ENCODE results near the gene VPS37D. TPM values are rescaled to one million over a fixed set of nuclear protein-coding genes. Genes with fewer than 3 reads are reported as not detected.

The VPS37D gene
- polyA plus RNA-seq, 3 donors: not detected

- peaks cover 0 to 2% of the 10 kb centered on the region in 2 donors for H3K36me3 Mint-ChIP-seq
- Histone ChIP-seq H3K4me2 (replicated peaks; ENCODE audit: extremely low read depth, low read length, poor library complexity, severe bottlenecking) (peak overlapping the region; percentile 72), H4K20me1 (ENCODE audit: insufficient read depth, low read length) (no peaks in the 10 kb centered on the region), H2AFZ (ENCODE audit: insufficient read depth, low read depth, low read length, poor library complexity, severe bottlenecking) (peak overlapping the region; percentile 31), H3K36me3 (replicated peaks in 1 of 2; ENCODE audit: control insufficient read depth in 1 of 2, insufficient read depth in 2 of 2, low read length in 2 of 2) (no peaks in the 10 kb centered on the region), H3K9me3 (replicated peaks in 1 of 2; ENCODE audit: control insufficient read depth in 1 of 2, insufficient read depth in 1 of 2, low read length in 2 of 2) (peaks cover 3 to 4% of the 10 kb centered on the region in 2 donors), H3K27ac (ENCODE audit: low read depth in 1 of 2, low read length in 2 of 2) (no peak overlapping the region), H3K4me1 (ENCODE audit: control insufficient read depth in 1 of 2, insufficient read depth in 2 of 2, low read length in 2 of 2) (peaks cover 9 to 13% of the 10 kb centered on the region in 2 donors), H3K79me2 (ENCODE audit: insufficient read depth, low read length) (no peaks in the 10 kb centered on the region), H3K27me3 (ENCODE audit: control insufficient read depth in 2 of 2, insufficient read depth in 2 of 2, low read length in 2 of 2) (peaks cover 25 to 74% of the 10 kb centered on the region in 2 donors), H3K4me3 (replicated peaks in 1 of 3; ENCODE audit: low read depth in 2 of 3, low read length in 3 of 3) (no peak overlapping the region), H3K9ac (ENCODE audit: insufficient read depth, low read length, poor library complexity, severe bottlenecking) (no peak overlapping the region)
- no peak overlapping the region for H3K27ac Mint-ChIP-seq
- TF ChIP-seq CTCF (IDR thresholded peaks at IDR 0.05): no peak
- H3K9me3 Mint-ChIP-seq: peaks cover 0 to 20% (median 7%) of the 10 kb centered on the region in 7 donors
- no peak for DNase-seq
- peaks cover 12% of the 10 kb centered on the region for H3K4me1 Mint-ChIP-seq
- H3K4me3 Mint-ChIP-seq: peak overlapping the region; percentile 69 to 75
- intact Hi-C loops (cut with micrococcal nuclease): loop anchor here (5.0 to 10.0 kb wide), 3 partner anchors 53 to 144 kb away; partner anchors contain the start of gene BAZ1B (in 1 of the 2)
- peaks cover 65 to 91% (median 76%) of the 10 kb centered on the region in 3 donors for H3K27me3 Mint-ChIP-seq (ENCODE audit: low read depth in 3 of 3)
- WGBS (ENCODE audit: insufficient coverage): 17% methylated on average over 2 of the region's 5 CpGs
Observed at GRCh38 chr7:73668886-73669230, 1.2 kb downstream of the VPS37D start.

DNA sequence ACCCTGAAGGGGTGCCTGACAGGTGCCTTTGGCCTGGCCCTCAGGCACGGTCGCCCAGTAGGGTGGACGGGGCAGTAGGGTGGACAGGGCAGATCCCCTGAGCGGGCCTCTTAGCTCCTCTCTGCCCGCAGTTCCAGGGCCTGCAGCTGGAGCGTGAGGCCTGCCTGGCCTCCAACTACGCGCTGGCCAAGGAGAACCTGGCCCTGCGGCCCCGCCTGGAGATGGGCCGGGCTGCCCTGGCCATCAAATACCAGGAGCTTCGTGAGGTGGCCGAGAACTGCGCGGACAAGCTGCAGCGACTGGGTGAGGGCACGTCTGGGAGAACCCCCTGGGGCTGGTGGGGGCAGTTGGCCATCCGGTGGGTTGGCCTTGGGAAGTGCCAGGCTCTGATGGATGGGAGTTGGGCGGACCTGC is 1.7 kb downstream of the VPS37D start:
- peaks cover 3 to 4% of the 10 kb centered on the region in 2 donors for H3K9me3 ChIP-seq (replicated peaks in 1 of 2; ENCODE audit: control insufficient read depth in 1 of 2, insufficient read depth in 1 of 2, low read length in 2 of 2)
- H3K79me2 ChIP-seq (ENCODE audit: insufficient read depth, low read length): no peaks in the 10 kb centered on the region
- peaks cover 0 to 2% of the 10 kb centered on the region in 2 donors for H3K36me3 Mint-ChIP-seq
- peaks cover 62 to 88% (median 74%) of the 10 kb centered on the region in 3 donors for H3K27me3 Mint-ChIP-seq (ENCODE audit: low read depth in 3 of 3)
- no peaks in the 10 kb centered on the region for H3K36me3 ChIP-seq (replicated peaks in 1 of 2; ENCODE audit: control insufficient read depth in 1 of 2, insufficient read depth in 2 of 2, low read length in 2 of 2)
- no peak overlapping the region for H3K4me3 ChIP-seq (replicated peaks in 1 of 3; ENCODE audit: low read depth in 2 of 3, low read length in 3 of 3)
- H3K9ac ChIP-seq (ENCODE audit: insufficient read depth, low read length, poor library complexity, severe bottlenecking): no peak overlapping the region
- H3K4me1 ChIP-seq (ENCODE audit: control insufficient read depth in 1 of 2, insufficient read depth in 2 of 2, low read length in 2 of 2): peaks cover 9 to 13% of the 10 kb centered on the region in 2 donors
- TF ChIP-seq CTCF (IDR thresholded peaks at IDR 0.05): no peak
- H3K27ac ChIP-seq (ENCODE audit: low read depth in 1 of 2, low read length in 2 of 2): no peak overlapping the region
- peak overlapping the region in 1 of 2 donors; percentile 75 for H3K4me3 Mint-ChIP-seq
- peaks cover 0 to 20% (median 7%) of the 10 kb centered on the region in 7 donors for H3K9me3 Mint-ChIP-seq
- H4K20me1 ChIP-seq (ENCODE audit: insufficient read depth, low read length): no peaks in the 10 kb centered on the region
- no peak overlapping the region for H3K27ac Mint-ChIP-seq
- no peak overlapping the region for H2AFZ ChIP-seq (ENCODE audit: insufficient read depth, low read depth, low read length, poor library complexity, severe bottlenecking)
- H3K27me3 ChIP-seq (ENCODE audit: control insufficient read depth in 2 of 2, insufficient read depth in 2 of 2, low read length in 2 of 2): peaks cover 25 to 73% of the 10 kb centered on the region in 2 donors
- peaks cover 12% of the 10 kb centered on the region for H3K4me1 Mint-ChIP-seq
- no peak overlapping the region for H3K4me2 ChIP-seq (replicated peaks; ENCODE audit: extremely low read depth, low read length, poor library complexity, severe bottlenecking)
- DNase-seq: no peak
- intact Hi-C loops (cut with micrococcal nuclease): loop anchor here (5.0 to 10.0 kb wide), 3 partner anchors 53 to 144 kb away; partner anchors contain the start of gene BAZ1B (in 1 of the 2)
- whole genome bisulfite sequencing (ENCODE audit: insufficient coverage): 61% methylated on average over 19 of the region's 19 CpGs

All from CD14-positive monocyte (primary cell).